Endothelial cell of umbilical vein (primary cell): Measurements from ENCODE around the gene ICAM5. TPM values are rescaled to one million over a fixed set of nuclear protein-coding genes. Genes with fewer than 3 reads are reported as not detected.

Experiments used
- BruUV-seq: library from RNA; stranded (reverse); fragments of 400-500 nt; replicated peaks from 2 replicates; lab custom pipeline; 2021; lab: Mats Ljungman, UMichigan
- CTCF ChIA-PET: fragments of 300-600, 350-600 bp; sonication (Branson Sonifier 250); formaldehyde crosslinking; loops from one replicate; lab custom pipeline; 2021; ENCODE audit warnings: antibody characterized with exemption, inconsistent platforms; lab: Charles Lee
- POLR2A ChIA-PET: fragments of 300-600, 350-600 bp; sonication (Branson Sonifier 250); formaldehyde crosslinking; loops from one replicate; lab custom pipeline; 2021; ENCODE audit warnings: antibody characterized with exemption, inconsistent platforms; lab: Charles Lee
- DNase-seq: peaks from one replicate; pipeline ENCODE4 v3.0.0-alpha.2; 2011; ENCODE audit warnings: low read depth, low spot score
- FAIRE-seq: peaks from 2 replicates; lab custom pipeline; 2011; peaks lifted over from hg19 to GRCh38; lab: Jason Lieb, UNC
- H2AFZ ChIP-seq: 2 replicates; pipeline ENCODE4 v1.6.0; 2012; ENCODE audit warnings: low read depth, low read length, control low read depth, inconsistent platforms
- H3K27ac ChIP-seq: 2 replicates; pipeline ENCODE4 v1.5.1; 2011; ENCODE audit warnings: low read depth, mild to moderate bottlenecking, control low read depth, low read length, moderate library complexity; ENCODE audit not compliant: insufficient read depth
- H3K27me3 ChIP-seq, 2 experiments: 2 replicates each; pipeline versions ENCODE4 v1.6.0 to v1.6.1; 2011; ENCODE audit warnings: low read length in 2 of 2, mixed read lengths in 1 of 2; ENCODE audit not compliant: control insufficient read depth in 2 of 2, insufficient read depth in 2 of 2
- H3K36me3 ChIP-seq, 2 experiments: 2 replicates in 1 of 2; 3 replicates in 1 of 2; pipeline ENCODE4 v1.5.1; 2011; ENCODE audit warnings: low read length in 2 of 2, mild to moderate bottlenecking in 1 of 2, moderate library complexity in 1 of 2; ENCODE audit not compliant: control insufficient read depth in 2 of 2, insufficient read depth in 2 of 2; ENCODE audit errors: extremely low read depth in 1 of 2
- H3K4me1 ChIP-seq: 3 replicates; pipeline ENCODE4 v1.5.1; 2011; ENCODE audit warnings: mild to moderate bottlenecking, low read length; ENCODE audit not compliant: control insufficient read depth, insufficient read depth; ENCODE audit errors: extremely low read depth
- H3K4me2 ChIP-seq: 2 replicates; pipeline ENCODE4 v1.6.1; 2011; ENCODE audit warnings: low read length, control low read depth, mixed read lengths; ENCODE audit not compliant: insufficient read depth
- H3K4me3 ChIP-seq, 3 experiments: fragments of 200-600 bp in 1 of 3; sonication (generic), shearing (Covaris generic) in 1 of 3; replicated peaks in 1 of 3; 2 replicates each; pipeline ENCODE4 v1.5.1; 2011 to 2016; ENCODE audit warnings: control low read depth in 3 of 3, low read length in 3 of 3, mild to moderate bottlenecking in 2 of 3, inconsistent platforms in 1 of 3, low read depth in 1 of 3, moderate library complexity in 1 of 3; ENCODE audit not compliant: insufficient read depth in 1 of 3
- H3K79me2 ChIP-seq: 2 replicates; pipeline ENCODE4 v1.6.0; 2012; ENCODE audit warnings: low read length, inconsistent platforms; ENCODE audit not compliant: control insufficient read depth, insufficient read depth
- H3K9ac ChIP-seq: replicated peaks from 2 replicates; pipeline ENCODE3; 2011; ENCODE audit warnings: low read length, control low read depth; ENCODE audit not compliant: insufficient read depth; ENCODE audit errors: extremely low read depth
- H3K9me1 ChIP-seq: replicated peaks from 3 replicates; pipeline ENCODE4 v1.6.0; 2011; ENCODE audit warnings: mild to moderate bottlenecking, low read length; ENCODE audit not compliant: control insufficient read depth, insufficient read depth; ENCODE audit errors: extremely low read depth
- H3K9me3 ChIP-seq: replicated peaks from 2 replicates; pipeline ENCODE4 v1.5.1; 2012; ENCODE audit warnings: low read length, inconsistent platforms; ENCODE audit not compliant: control insufficient read depth, insufficient read depth
- H4K20me1 ChIP-seq: replicated peaks from 2 replicates; pipeline ENCODE3; 2011; ENCODE audit warnings: mild to moderate bottlenecking, low read length; ENCODE audit not compliant: control insufficient read depth, insufficient read depth; ENCODE audit errors: extremely low read depth
- EZH2 ChIP-seq: IDR thresholded peaks from 2 replicates; pipeline ENCODE4 v1.6.1; 2012; ENCODE audit warnings: borderline replicate concordance, low read depth, mild to moderate bottlenecking, moderate library complexity, low read length, inconsistent platforms; ENCODE audit not compliant: severe bottlenecking
- FOS ChIP-seq: IDR thresholded peaks from 2 replicates; pipeline ENCODE4 v1.6.1; 2011; ENCODE audit warnings: mild to moderate bottlenecking, low read length, moderate library complexity, borderline replicate concordance; ENCODE audit not compliant: insufficient read depth
- GATA2 ChIP-seq: IDR thresholded peaks from 2 replicates; pipeline ENCODE4 v1.7.0; 2011; ENCODE audit warnings: low read depth, mild to moderate bottlenecking, moderate library complexity, mixed read lengths, low read length; ENCODE audit not compliant: insufficient read length, insufficient read depth
- JUN ChIP-seq: IDR thresholded peaks from 2 replicates; pipeline ENCODE4 v1.6.1; 2011; ENCODE audit warnings: borderline replicate concordance, low read depth; ENCODE audit not compliant: insufficient read length, insufficient read depth
- MAX ChIP-seq: IDR thresholded peaks from 2 replicates; pipeline ENCODE4 v1.6.1; 2011; ENCODE audit not compliant: insufficient read depth, insufficient read length
- MYC ChIP-seq: IDR thresholded peaks from one replicate; pipeline ENCODE4 v1.6.1; 2011; ENCODE audit warnings: mild to moderate bottlenecking, low read depth, low read length
- POLR2A ChIP-seq: IDR thresholded peaks from 2 replicates; pipeline ENCODE4 v1.6.1; 2012; ENCODE audit warnings: low read depth, mild to moderate bottlenecking, control low read depth, low read length
- POLR2AphosphoS5 ChIP-seq: IDR thresholded peaks from 2 replicates; pipeline ENCODE4 v1.6.1; 2012; ENCODE audit warnings: low read depth, mild to moderate bottlenecking, control low read depth, low read length, moderate library complexity; ENCODE audit not compliant: insufficient read depth
- dilution Hi-C: fragments of 300-500 bp; cut with MboI; formaldehyde crosslinking; loops from one replicate; pipeline ENCODE4 v1.15.0; 2019; ENCODE audit warnings: low sequenced_read_pairs; ENCODE audit not compliant: extremely low pct_ligation_motif_present
- intact Hi-C: fragments of 100-400 bp; cut with micrococcal nuclease; formaldehyde crosslinking; loops from one replicate; pipeline ENCODE4 v1.10.0; 2022
- polyA plus RNA-seq, 4 experiments: library from polyadenylated mRNA; depleted of rRNA in 3 of 4; stranded (reverse) in 3 of 4; unstranded in 1 of 4; fragments of >200 nt; gene quantifications; 2 replicates each; pipeline versions ENCODE4 v1.2.1 to v1.2.3, GENCODE V29; 2011 to 2012; ENCODE audit warnings: missing spikeins in 1 of 4
- total RNA-seq: library from RNA; stranded (reverse); gene quantifications from 2 replicates; pipeline ENCODE4 v1.2.3, GENCODE V29; 2021
- TF ChIP-seq, protein P1 (sequence below), 2 donors: IDR thresholded peaks; 1 replicate in 1 of 2; 2 replicates in 1 of 2; pipeline ENCODE4 v1.5.1; 2011; ENCODE audit warnings: low read length in 2 of 2, mild to moderate bottlenecking in 2 of 2, moderate library complexity in 2 of 2, control low read depth in 1 of 2, inconsistent platforms in 1 of 2, low read depth in 1 of 2; ENCODE audit not compliant: insufficient read depth in 1 of 2; ENCODE audit errors: extremely low read depth in 1 of 2

The ICAM5 gene
- total and polyA plus RNA-seq, 2 donors (not counting 3 experiments of a cell fraction or from before 2014, with no cell fraction given): 0.10 to 0.40 TPM

- CTCF ChIA-PET: interaction anchor here (1.9 kb wide), 1 partner anchor 52 kb away, joined by 5 read pairs; no protein-coding TSS in a partner anchor
- no peaks in the 10 kb centered on the region for H4K20me1 ChIP-seq
- POLR2A ChIA-PET: no interaction called here
Observed at GRCh38 chr19:10321417-10321797, 31.7 kb downstream of the ICAM5 start.

More at GRCh38 chr19:10321417-10321797, 31.7 kb downstream of the ICAM5 start:
- no peaks in the 10 kb centered on the region for H3K9me3 ChIP-seq
- no TSS peak for BruUV-seq
- no peak overlapping the region for H2AFZ ChIP-seq
- no peaks in the 10 kb centered on the region for H3K9me1 ChIP-seq
- no peaks in the 10 kb centered on the region for H3K79me2 ChIP-seq
- no peak overlapping the region for H3K27ac ChIP-seq
- no peaks in the 10 kb centered on the region for H3K27me3 ChIP-seq
- H3K36me3 ChIP-seq: peaks cover 9 to 48% of the 10 kb centered on the region in 2 experiments
- no peak overlapping the region for H3K4me2 ChIP-seq
- H3K9ac ChIP-seq: no peak overlapping the region
- DNase-seq (no peak), FAIRE-seq (no peak)
- H3K4me3 ChIP-seq: no peak overlapping the region
- TF ChIP-seq POLR2A: no peak
- TF ChIP-seq MYC: no peak
- no peak for TF ChIP-seq EZH2
- TF ChIP-seq POLR2AphosphoS5: no peak
- TF ChIP-seq, protein P1, sequence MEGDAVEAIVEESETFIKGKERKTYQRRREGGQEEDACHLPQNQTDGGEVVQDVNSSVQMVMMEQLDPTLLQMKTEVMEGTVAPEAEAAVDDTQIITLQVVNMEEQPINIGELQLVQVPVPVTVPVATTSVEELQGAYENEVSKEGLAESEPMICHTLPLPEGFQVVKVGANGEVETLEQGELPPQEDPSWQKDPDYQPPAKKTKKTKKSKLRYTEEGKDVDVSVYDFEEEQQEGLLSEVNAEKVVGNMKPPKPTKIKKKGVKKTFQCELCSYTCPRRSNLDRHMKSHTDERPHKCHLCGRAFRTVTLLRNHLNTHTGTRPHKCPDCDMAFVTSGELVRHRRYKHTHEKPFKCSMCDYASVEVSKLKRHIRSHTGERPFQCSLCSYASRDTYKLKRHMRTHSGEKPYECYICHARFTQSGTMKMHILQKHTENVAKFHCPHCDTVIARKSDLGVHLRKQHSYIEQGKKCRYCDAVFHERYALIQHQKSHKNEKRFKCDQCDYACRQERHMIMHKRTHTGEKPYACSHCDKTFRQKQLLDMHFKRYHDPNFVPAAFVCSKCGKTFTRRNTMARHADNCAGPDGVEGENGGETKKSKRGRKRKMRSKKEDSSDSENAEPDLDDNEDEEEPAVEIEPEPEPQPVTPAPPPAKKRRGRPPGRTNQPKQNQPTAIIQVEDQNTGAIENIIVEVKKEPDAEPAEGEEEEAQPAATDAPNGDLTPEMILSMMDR (IDR thresholded peaks at IDR 0.05; ENCODE audit: extremely low read depth in 1 of 2, insufficient read depth in 1 of 2, low read depth in 1 of 2, low read length in 2 of 2): no peak
- no peak for TF ChIP-seq JUN
- no peak for TF ChIP-seq FOS
- TF ChIP-seq MAX: no peak
- no peak for TF ChIP-seq GATA2
- H3K4me1 ChIP-seq: no peaks in the 10 kb centered on the region
- dilution Hi-C loops (no loop called here), intact Hi-C loops (no loop called here)
